Duodenal mucosa (tissue), 2 donors: Measurements from ENCODE around the gene NUBP1.
"Not testable (repeated sequence)": the region's sequence is repeated elsewhere in the genome, so short reads cannot be mapped to it uniquely, and the experiment has no call there.

Experiments
- H3K27ac ChIP-seq: one replicate; pipeline ENCODE4 v1.7.0; 2013; ENCODE audit warnings: low read depth, low read length
- H3K27me3 ChIP-seq, 2 donors: one replicate each; pipeline ENCODE4 v1.7.0; 2013; ENCODE audit warnings: low read length in 2 of 2, control low read depth in 1 of 2; ENCODE audit not compliant: insufficient read depth in 2 of 2, control insufficient read depth in 1 of 2
- H3K36me3 ChIP-seq, 2 donors: one replicate each; pipeline ENCODE4 v1.7.0; 2013; ENCODE audit warnings: low read length in 2 of 2, control low read depth in 1 of 2; ENCODE audit not compliant: insufficient read depth in 2 of 2, control insufficient read depth in 1 of 2
- H3K4me1 ChIP-seq, 2 donors: one replicate each; pipeline ENCODE4 v1.7.0; 2013; ENCODE audit warnings: low read length in 2 of 2, control low read depth in 1 of 2; ENCODE audit not compliant: insufficient read depth in 2 of 2, control insufficient read depth in 1 of 2
- H3K4me3 ChIP-seq, 2 donors: one replicate each; pipeline ENCODE4 v1.7.0; 2013; ENCODE audit warnings: low read length in 2 of 2, low read depth in 1 of 2
- H3K9ac ChIP-seq, 2 donors: one replicate each; pipeline ENCODE4 v1.7.0; 2013; ENCODE audit warnings: low read length in 2 of 2, low read depth in 1 of 2
- H3K9me3 ChIP-seq, 2 donors: one replicate each; pipeline ENCODE4 v1.7.0; 2013; ENCODE audit warnings: low read length in 2 of 2, control low read depth in 1 of 2; ENCODE audit not compliant: control insufficient read depth in 1 of 2

Gene NUBP1

GRCh38 chr16:10737068-10737625 is 6.5 kb upstream of the NUBP1 start:
- peak overlapping the region; percentile 56 to 61 for H3K9ac ChIP-seq
- peaks cover 0 to 12% of the 10 kb centered on the region in 2 donors for H3K4me1 ChIP-seq
- H3K27me3 ChIP-seq: no peaks in the 10 kb centered on the region
- no peaks in the 10 kb centered on the region for H3K36me3 ChIP-seq
- no peaks in the 10 kb centered on the region for H3K9me3 ChIP-seq
- no peak overlapping the region for H3K27ac ChIP-seq
- H3K4me3 ChIP-seq: peak overlapping the region; percentile 44 to 59

GRCh38 chr16:10738231-10739077 is 5.2 kb upstream of the NUBP1 start:
- Histone ChIP-seq H3K27ac (no peak overlapping the region), H3K4me1 (peaks cover 5 to 12% of the 10 kb centered on the region in 2 donors), H3K36me3 (no peaks in the 10 kb centered on the region), H3K27me3 (no peaks in the 10 kb centered on the region), H3K9me3 (no peaks in the 10 kb centered on the region), H3K9ac (no peak overlapping the region), H3K4me3 (no peak overlapping the region)

DNA sequence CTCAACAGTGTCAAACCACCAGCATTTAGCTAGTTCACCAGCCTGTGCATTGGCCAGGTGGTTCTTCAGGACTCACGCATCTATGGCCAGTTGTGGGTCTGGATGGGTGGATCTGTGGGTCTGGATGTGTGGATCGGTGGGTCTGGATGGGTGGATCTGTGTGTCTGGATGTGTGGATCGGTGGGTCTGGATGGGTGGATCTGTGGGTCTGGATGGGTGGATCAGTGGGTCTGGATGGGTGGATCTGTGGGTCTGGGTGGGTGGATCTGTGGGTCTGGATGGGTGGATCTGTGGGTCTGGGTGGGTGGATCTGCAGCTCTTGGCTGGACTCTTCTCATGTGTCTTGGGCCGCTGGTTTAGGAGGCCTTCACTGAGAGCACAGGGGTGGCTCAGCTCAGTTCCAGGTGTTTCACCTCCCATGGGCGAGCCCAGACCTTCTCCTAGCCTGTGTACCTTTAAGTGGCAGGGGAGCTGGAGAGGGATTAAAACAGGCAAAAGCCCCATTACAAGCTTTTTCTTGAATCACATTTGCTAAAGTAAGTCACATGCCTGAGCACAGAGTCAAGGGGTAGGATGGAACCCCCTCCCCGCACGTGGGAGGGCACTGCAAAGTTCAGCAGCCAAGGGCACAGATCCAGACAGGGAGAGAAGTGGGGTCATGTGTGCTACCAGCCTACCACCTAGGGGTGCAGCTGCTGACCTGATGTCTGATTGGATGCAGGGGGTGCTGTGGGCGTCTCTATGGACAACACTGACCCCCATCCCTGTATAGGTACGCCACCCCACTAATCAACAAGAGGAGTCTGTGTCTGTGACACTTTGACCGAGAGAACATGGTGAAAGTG is 3.4 kb upstream of the NUBP1 start:
- Histone ChIP-seq H3K4me1 (peaks cover 5 to 20% of the 10 kb centered on the region in 2 donors), H3K27ac (no peak overlapping the region), H3K4me3 (no peak overlapping the region), H3K36me3 (no peaks in the 10 kb centered on the region), H3K9ac (no peak overlapping the region), H3K27me3 (no peaks in the 10 kb centered on the region), H3K9me3 (no peaks in the 10 kb centered on the region)

DNA sequence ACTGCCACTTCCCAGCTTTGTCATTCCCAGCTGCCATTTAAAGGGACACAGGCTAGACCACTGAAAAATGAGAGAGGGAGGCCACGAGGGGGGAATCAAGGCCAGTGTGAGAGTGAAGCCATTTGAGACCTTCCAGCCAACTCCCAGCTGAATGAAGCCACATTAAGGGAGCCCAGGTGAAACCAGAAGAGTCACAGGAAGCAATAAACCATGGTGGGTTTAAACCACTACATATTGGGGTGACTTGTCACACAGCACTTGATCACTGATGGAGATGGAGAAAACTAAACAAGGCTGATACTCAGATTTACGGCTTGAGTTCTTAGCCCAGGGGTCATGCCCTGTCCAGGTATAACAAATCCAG is 2.8 kb upstream of the NUBP1 start:
- H3K4me1 ChIP-seq: peaks cover 5 to 20% of the 10 kb centered on the region in 2 donors
- no peak overlapping the region for H3K9ac ChIP-seq
- H3K27ac ChIP-seq: no peak overlapping the region
- no peaks in the 10 kb centered on the region for H3K36me3 ChIP-seq
- H3K4me3 ChIP-seq: no peak overlapping the region
- H3K9me3 ChIP-seq: no peaks in the 10 kb centered on the region
- H3K27me3 ChIP-seq: no peaks in the 10 kb centered on the region

DNA sequence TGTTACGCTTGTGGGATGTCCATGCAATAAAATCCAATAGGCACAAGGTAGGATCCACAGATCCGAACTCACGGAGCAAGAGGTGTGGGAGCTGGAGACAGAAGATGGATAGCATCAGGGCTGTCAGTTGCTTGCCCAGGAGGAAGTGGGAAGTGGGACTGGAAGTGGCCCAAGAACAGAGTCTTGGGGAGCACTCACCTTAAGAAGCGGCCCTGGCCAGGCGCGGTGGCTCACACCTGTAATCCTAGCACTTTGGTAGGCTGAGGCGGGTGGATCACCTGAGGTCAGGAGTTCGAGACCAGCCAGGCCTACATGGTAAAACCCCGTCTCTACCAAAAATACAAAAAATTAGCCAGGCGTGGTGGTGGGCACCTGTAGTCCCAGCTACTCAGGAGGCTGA is 2.4 kb upstream of the NUBP1 start:
- not testable (repeated sequence) for H3K9me3 ChIP-seq, H3K27ac ChIP-seq, H3K36me3 ChIP-seq, H3K27me3 ChIP-seq, H3K9ac ChIP-seq, H3K4me3 ChIP-seq
- peaks cover 5 to 20% of the 10 kb centered on the region in 2 donors for H3K4me1 ChIP-seq

DNA sequence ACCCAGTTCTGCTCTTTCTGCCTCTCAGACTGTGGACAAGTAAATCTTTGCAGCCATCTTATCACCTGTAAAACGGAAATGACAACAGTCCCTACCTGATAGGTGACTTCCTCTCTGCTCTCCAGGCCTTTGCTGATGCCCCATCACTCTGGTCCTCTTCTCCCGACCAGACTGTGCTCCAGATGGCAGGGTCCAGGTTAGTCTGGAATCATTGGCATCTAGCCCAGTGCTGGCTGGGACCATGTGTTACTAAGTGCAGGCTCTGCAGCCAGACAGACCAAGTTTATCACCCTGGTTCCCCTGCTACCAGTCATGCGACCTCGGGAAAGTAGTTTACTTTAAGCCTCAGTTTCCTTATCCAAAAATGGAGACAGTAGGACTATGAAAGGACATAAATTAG is 1.8 kb upstream of the NUBP1 start:
- peaks cover 5 to 20% of the 10 kb centered on the region in 2 donors for H3K4me1 ChIP-seq
- no peak overlapping the region for H3K27ac ChIP-seq
- H3K9me3 ChIP-seq: no peaks in the 10 kb centered on the region
- no peaks in the 10 kb centered on the region for H3K27me3 ChIP-seq
- H3K9ac ChIP-seq: no peak overlapping the region
- peaks cover 0 to under 1% of the 10 kb centered on the region in 2 donors for H3K36me3 ChIP-seq
- H3K4me3 ChIP-seq: no peak overlapping the region

DNA sequence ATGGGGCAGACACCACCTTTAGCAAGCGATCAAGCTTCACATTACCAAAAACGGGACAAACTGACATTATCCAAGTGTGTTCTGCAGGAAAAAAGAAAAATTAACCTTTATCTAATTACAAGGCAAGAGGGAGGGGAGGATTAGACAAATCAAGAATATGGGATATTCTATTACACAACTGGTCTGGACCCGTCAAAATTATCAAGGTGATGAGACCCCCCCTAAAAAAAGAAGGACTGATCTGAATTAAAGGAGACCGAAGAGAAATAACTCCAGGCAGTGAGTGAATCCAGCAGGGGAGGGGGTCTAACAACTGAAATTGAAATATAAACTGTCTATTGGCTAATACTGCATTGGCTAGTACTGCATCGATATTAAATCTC is 424 bp upstream of the NUBP1 start:
- H3K36me3 ChIP-seq: peaks cover 0 to 14% of the 10 kb centered on the region in 2 donors
- H3K9ac ChIP-seq: peak overlapping the region in 1 of 2 donors; percentile 86
- no peaks in the 10 kb centered on the region for H3K27me3 ChIP-seq
- peak overlapping the region; percentile 76 to 82 for H3K4me3 ChIP-seq
- no peak overlapping the region for H3K27ac ChIP-seq
- no peaks in the 10 kb centered on the region for H3K9me3 ChIP-seq
- H3K4me1 ChIP-seq: peaks cover 5 to 14% of the 10 kb centered on the region in 2 donors

DNA sequence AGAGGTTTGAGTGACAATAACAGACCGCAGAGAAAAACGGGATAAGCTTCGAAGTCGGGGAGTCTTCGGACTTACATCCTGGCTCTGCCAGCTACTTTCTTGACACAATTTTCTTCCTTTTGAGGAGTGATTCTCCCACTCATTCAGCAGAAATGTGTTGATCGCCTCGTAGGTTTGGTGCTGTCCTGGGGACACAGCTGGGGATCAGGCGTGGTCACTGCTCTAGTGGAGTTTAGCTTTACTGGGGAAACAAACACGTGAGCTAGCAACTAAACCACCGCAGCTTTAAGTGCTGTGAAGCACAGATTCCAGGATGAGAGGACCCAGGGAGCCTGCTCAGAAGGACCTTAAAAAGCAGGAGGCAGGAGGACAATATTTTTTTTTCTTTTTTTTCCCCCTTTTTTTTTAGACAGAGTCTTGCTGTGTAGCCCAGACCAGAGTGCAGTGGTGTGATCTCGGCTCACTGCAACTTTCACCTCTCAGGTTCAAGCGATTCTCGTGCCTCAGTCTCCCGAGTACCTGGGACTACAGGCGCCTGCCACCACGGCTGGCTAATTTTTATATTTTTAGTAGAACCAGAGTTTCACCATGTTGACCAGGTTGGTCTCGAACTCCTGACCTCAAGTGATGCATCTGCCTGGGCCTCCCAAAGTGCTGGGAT is 858 bp downstream of the NUBP1 start:
- H3K4me1 ChIP-seq: peaks cover 5 to 8% of the 10 kb centered on the region in 2 donors
- H3K9ac ChIP-seq: peak overlapping the region; percentile 73 to 86
- no peaks in the 10 kb centered on the region for H3K9me3 ChIP-seq
- no peaks in the 10 kb centered on the region for H3K27me3 ChIP-seq
- H3K4me3 ChIP-seq: peak overlapping the region; percentile 53 to 74
- H3K27ac ChIP-seq: peak overlapping the region; percentile 49
- peaks cover 2 to 25% of the 10 kb centered on the region in 2 donors for H3K36me3 ChIP-seq

- H3K9ac ChIP-seq: no peak overlapping the region
- no peak overlapping the region for H3K4me3 ChIP-seq
- peaks cover 5 to 15% of the 10 kb centered on the region in 2 donors for H3K4me1 ChIP-seq
- no peaks in the 10 kb centered on the region for H3K27me3 ChIP-seq
- H3K36me3 ChIP-seq: peaks cover 2 to 30% of the 10 kb centered on the region in 2 donors
- H3K9me3 ChIP-seq: no peaks in the 10 kb centered on the region
- no peak overlapping the region for H3K27ac ChIP-seq
Observed at GRCh38 chr16:10745841-10746240, 2.2 kb downstream of the NUBP1 start.
